Subcutaneous abdominal adipose tissue (tissue), 5 donors: ENCODE data around the gene LIPF.
"Not testable (repeated sequence)": the region's sequence is repeated elsewhere in the genome, so short reads cannot be mapped to it uniquely, and the experiment has no call there.

Experiments used
- H3K27ac ChIP-seq: one replicate; pipeline ENCODE4 v1.7.0; 2013; ENCODE audit warnings: low read depth, mild to moderate bottlenecking, inconsistent platforms, low read length, moderate library complexity
- H3K27me3 ChIP-seq, 5 donors: one replicate each; pipeline ENCODE4 v1.7.0; 2013; ENCODE audit warnings: low read length in 5 of 5, inconsistent platforms in 1 of 5; ENCODE audit not compliant: control insufficient read depth in 5 of 5, insufficient read depth in 4 of 5
- H3K36me3 ChIP-seq, 5 donors: one replicate each; pipeline ENCODE4 v1.7.0; 2013; ENCODE audit warnings: low read length in 5 of 5; ENCODE audit not compliant: control insufficient read depth in 5 of 5, insufficient read depth in 5 of 5
- H3K4me1 ChIP-seq, 5 donors: one replicate each; pipeline ENCODE4 v1.7.0; 2013; ENCODE audit warnings: low read length in 5 of 5, mild to moderate bottlenecking in 3 of 5, moderate library complexity in 1 of 5; ENCODE audit not compliant: control insufficient read depth in 5 of 5, insufficient read depth in 5 of 5
- H3K4me3 ChIP-seq, 5 donors: one replicate each; pipeline ENCODE4 v1.7.0; 2013; ENCODE audit warnings: low read length in 5 of 5, low read depth in 1 of 5
- H3K9ac ChIP-seq, 5 donors: one replicate each; pipeline ENCODE4 v1.7.0; 2013; ENCODE audit warnings: low read length in 5 of 5, mild to moderate bottlenecking in 4 of 5, moderate library complexity in 3 of 5
- H3K9me3 ChIP-seq, 5 donors: one replicate each; pipeline ENCODE4 v1.7.0; 2013; ENCODE audit warnings: low read length in 5 of 5; ENCODE audit not compliant: control insufficient read depth in 5 of 5
- donor health status: healthy.
- donor health status: healthy.
- donor health status: healthy.
- donor health status: healthy.
- donor health status: healthy.

LIPF gene

DNA sequence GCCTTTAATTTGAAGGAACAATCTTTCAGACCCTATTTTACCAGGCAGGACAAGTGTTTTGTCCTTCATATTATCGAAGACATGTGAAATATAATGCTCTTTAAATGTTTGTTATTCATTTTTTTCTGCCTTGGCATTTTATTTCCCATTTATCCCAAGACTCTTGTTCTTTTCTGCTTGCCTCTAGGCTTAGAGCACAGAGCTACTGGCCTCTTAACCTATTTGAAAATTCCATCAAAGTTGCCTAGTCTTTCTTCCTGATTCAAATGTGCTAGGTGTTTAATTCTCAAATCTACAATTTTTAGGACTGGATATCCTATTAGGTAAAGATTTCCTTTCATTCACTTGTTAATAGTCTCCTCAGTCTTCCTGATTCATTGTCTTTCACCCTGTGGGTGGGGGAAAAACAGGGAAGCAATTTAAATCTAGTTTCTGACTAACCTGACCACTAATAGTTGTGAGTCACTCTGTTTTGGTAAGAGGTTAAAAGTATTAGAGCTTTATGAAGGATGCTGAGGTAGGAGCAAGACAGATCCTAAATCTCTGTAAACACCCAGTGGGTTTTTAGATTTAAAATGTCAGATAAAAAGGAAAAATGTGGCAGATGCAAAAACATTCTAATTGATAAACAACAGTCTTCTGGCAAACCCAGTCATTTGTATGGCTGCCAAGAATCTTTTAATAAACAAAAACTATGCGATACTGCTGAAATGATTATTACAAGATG is 43.4 kb downstream of the LIPF start:
- H3K4me1 ChIP-seq = peaks cover 0 to 4% (median 0%) of the 10 kb centered on the region in 5 donors
- no peak overlapping the region for H3K4me3 ChIP-seq
- no peaks in the 10 kb centered on the region for H3K9me3 ChIP-seq
- H3K9ac ChIP-seq = no peak overlapping the region
- no peak overlapping the region for H3K27ac ChIP-seq
- H3K27me3 ChIP-seq = no peaks in the 10 kb centered on the region
- no peaks in the 10 kb centered on the region for H3K36me3 ChIP-seq

DNA sequence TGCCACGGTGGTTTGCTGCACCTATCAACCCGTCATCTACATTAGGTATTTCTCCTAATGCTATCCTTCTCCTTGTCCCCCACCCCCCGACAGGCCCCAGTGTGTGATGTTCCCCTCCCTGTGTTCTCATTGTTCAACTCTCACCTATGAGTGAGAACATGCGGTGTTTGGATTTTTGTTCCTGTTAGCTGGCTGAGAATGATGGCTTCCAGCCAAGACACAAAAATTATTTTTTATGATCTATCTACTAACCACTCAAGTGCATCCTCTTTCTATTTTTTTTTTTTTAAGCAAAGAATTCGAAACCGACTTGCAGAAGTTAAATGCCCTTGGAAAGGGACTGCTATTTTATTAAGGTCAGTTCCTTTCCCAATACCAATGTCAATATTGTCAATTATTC is 45.1 kb downstream of the LIPF start:
- H3K27ac ChIP-seq, H3K27me3 ChIP-seq, H3K4me3 ChIP-seq, H3K9me3 ChIP-seq, H3K4me1 ChIP-seq, H3K36me3 ChIP-seq, H3K9ac ChIP-seq: not testable (repeated sequence)

DNA sequence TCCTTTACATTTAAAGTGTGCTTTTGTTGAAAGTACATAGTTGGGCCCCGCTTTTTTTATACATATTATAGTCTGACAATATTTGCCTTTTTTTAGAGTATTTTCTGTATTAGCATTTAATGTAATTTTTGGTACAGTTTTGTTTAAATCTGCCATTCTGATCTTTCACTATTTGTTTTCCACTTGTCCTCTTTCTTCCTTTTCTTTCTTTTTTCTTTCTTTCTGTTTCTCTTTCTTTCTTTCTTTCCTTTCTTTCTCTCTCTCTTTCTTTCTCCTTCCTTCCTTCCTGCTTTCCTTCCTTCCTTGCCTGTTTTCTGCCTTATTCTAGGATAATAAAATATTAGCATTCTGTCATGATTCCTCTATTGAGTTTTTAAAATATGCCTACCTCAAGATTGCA is 51.3 kb downstream of the LIPF start:
- Histone ChIP-seq H3K27ac (no peak overlapping the region), H3K4me1 (no peaks in the 10 kb centered on the region)

DNA sequence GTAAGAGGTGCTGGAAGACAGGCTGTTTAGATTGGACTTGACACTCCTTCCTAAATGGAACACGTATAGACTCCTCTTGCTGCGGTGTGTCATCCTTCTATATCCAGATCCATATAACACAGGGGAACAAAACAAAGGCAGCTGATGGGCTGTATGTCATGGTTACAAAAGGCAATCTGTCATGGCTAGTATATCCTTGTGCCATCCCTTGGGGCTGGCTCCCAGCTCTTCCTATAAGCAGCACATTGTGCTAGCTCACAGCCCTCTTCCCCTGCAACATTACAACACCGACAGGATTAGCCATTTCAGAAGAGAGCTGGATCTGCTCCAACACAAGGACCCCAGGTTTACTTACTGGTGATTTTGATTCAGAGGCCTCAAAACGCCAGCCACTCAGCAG is 57.1 kb downstream of the LIPF start:
- no peak overlapping the region for H3K4me3 ChIP-seq
- H3K9me3 ChIP-seq = no peaks in the 10 kb centered on the region
- no peaks in the 10 kb centered on the region for H3K4me1 ChIP-seq
- no peaks in the 10 kb centered on the region for H3K27me3 ChIP-seq
- H3K36me3 ChIP-seq = no peaks in the 10 kb centered on the region
- H3K27ac ChIP-seq = no peak overlapping the region
- H3K9ac ChIP-seq = no peak overlapping the region

More for the DNA sequence above, 51.3 kb downstream of the LIPF start:
- Histone ChIP-seq H3K9me3 (no peaks in the 10 kb centered on the region), H3K27me3 (no peaks in the 10 kb centered on the region), H3K4me3 (no peak overlapping the region), H3K9ac (no peak overlapping the region), H3K36me3 (no peaks in the 10 kb centered on the region)

DNA sequence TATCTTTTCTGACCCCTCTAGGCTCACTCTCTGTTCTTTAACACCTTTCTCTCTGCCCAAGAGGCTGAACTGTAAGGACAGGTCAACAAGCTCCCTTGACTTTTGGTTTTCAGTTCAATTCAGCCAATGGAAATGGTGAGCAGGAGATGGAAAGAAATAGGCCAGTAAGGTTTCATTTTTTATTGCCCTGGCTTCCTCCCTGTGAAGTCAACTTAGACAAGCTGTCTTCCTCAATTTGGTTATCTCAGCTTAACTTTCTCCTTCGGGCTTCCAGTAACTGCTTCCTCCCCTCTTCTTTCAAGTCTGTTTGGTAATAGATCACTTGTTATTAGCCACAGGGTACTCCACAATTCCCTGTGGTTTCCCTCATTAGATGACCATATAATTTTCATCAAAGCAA is 61.6 kb downstream of the LIPF start:
- Histone ChIP-seq H3K9ac (no peak overlapping the region), H3K36me3 (no peaks in the 10 kb centered on the region), H3K27me3 (no peaks in the 10 kb centered on the region), H3K9me3 (no peaks in the 10 kb centered on the region), H3K4me3 (no peak overlapping the region), H3K4me1 (no peaks in the 10 kb centered on the region), H3K27ac (no peak overlapping the region)

DNA sequence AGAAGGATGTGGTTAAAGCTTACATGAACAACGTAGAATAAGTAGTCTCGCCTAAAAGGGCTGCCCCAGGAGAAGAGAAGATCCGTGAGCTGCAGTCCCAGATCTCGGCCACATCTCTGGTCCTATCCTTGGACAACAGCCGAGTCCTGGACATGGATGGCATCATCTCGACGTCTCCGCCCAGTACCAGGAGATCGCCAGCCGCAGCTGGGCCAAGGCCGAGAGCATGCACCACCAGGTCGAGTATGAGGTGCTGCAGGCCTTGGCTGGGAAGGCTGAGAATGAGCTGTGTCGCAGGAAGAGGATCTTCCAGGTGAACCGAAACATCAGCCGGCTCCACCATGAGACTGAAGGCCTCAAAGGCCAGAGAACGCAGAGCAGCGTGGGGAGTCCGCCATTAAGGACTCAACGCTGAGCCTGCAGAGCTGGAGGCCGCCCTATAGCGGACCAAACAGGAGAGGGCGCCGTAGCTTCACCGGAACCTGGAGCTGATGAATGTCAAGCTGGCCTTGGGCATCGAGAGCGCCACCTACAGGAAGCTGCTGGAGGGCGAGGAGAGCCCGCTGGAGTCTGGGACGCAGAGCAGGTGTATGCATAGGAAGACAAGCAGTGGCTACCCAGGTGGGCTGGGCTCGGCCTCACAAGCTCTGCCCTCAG is 64.0 kb downstream of the LIPF start:
- Histone ChIP-seq H3K4me3 (no peak overlapping the region), H3K9me3 (no peaks in the 10 kb centered on the region), H3K27me3 (no peaks in the 10 kb centered on the region), H3K4me1 (no peaks in the 10 kb centered on the region), H3K9ac (no peak overlapping the region), H3K36me3 (no peaks in the 10 kb centered on the region), H3K27ac (no peak overlapping the region)
